HEK293 (cell line): ENCODE measurements around the gene DLGAP4.

Experiments used
- CTCF ChIA-PET: fragments of 350-600 bp; formaldehyde crosslinking; extraction: SDS; loops from one replicate; lab custom pipeline; 2021; ENCODE audit warnings: antibody characterized with exemption; lab: Yijun Ruan, JAX
- POLR2A ChIA-PET: fragments of 300-600 bp; formaldehyde crosslinking; extraction: SDS; loops from one replicate; lab custom pipeline; 2020; ENCODE audit warnings: antibody characterized with exemption, inconsistent platforms; lab: Yijun Ruan, JAX
- H3K27ac ChIP-seq: fragments of 200-500 bp; sonication (Bioruptor generic); 2 replicates; pipeline ENCODE4 v1.5.1; 2014; ENCODE audit warnings: low read depth, low read length, control low read depth, inconsistent platforms; ENCODE audit errors: extremely low read depth
- H3K36me3 ChIP-seq, 2 experiments: fragments of 200-500 bp in 1 of 2; sonication (Bioruptor generic) in 1 of 2; 1 replicate in 1 of 2; 2 replicates in 1 of 2; pipeline ENCODE4 v1.5.1; 2014 to 2017; ENCODE audit warnings: inconsistent platforms in 2 of 2, low read length in 2 of 2; ENCODE audit not compliant: control insufficient read depth in 2 of 2, insufficient read depth in 1 of 2
- H3K4me1 ChIP-seq: fragments of 200-500 bp; sonication (Bioruptor generic); 2 replicates; pipeline ENCODE4 v1.5.1; 2014; ENCODE audit warnings: mild to moderate bottlenecking, low read length, inconsistent platforms; ENCODE audit not compliant: control insufficient read depth, insufficient read depth
- H3K4me3 ChIP-seq: 2 replicates; pipeline ENCODE4 v1.5.1; 2011; ENCODE audit warnings: low read depth, mild to moderate bottlenecking, control low read depth, low read length, moderate library complexity
- H3K9me3 ChIP-seq: fragments of 200-500 bp; sonication (Bioruptor generic); 2 replicates; pipeline ENCODE4 v1.5.1; 2014; ENCODE audit warnings: low read depth, low read length, inconsistent platforms; ENCODE audit not compliant: control insufficient read depth, insufficient read depth
- KLF8 ChIP-seq: fragments of 450-650 bp; formaldehyde crosslinking; IDR thresholded peaks from 2 replicates; pipeline ENCODE4 v1.5.1; 2016; ENCODE audit warnings: missing biosample characterization, missing genetic modification characterization
- SALL2 ChIP-seq: fragments of 450-650 bp; formaldehyde crosslinking; IDR thresholded peaks from 2 replicates; pipeline ENCODE4 v1.5.0; 2017; ENCODE audit warnings: missing biosample characterization, mild to moderate bottlenecking, missing genetic modification characterization, borderline replicate concordance
- WT1 ChIP-seq: fragments of 450-650 bp; formaldehyde crosslinking; IDR thresholded peaks from 2 replicates; pipeline ENCODE4 v1.5.1; 2016; ENCODE audit warnings: missing biosample characterization, missing genetic modification characterization
- YY1 ChIP-seq: fragments of 450-650 bp; formaldehyde crosslinking; IDR thresholded peaks from 2 replicates; pipeline ENCODE4 v1.5.1; 2018; ENCODE audit warnings: missing biosample characterization, missing genetic modification characterization
- ZBTB26 ChIP-seq: fragments of 450-650 bp; formaldehyde crosslinking; optimal IDR thresholded peaks from 2 replicates; pipeline ENCODE3; 2016; ENCODE audit warnings: missing biosample characterization, mild to moderate bottlenecking, missing genetic modification characterization
- ZBTB8A ChIP-seq: fragments of 450-650 bp; formaldehyde crosslinking; IDR thresholded peaks from 2 replicates; pipeline ENCODE4 v1.5.1; 2016; ENCODE audit warnings: missing biosample characterization, missing genetic modification characterization
- ZFP3 ChIP-seq: fragments of 450-650 bp; formaldehyde crosslinking; IDR thresholded peaks from 2 replicates; pipeline ENCODE4 v1.5.1; 2016; ENCODE audit warnings: low read depth, missing biosample characterization, missing genetic modification characterization
- ZNF184 ChIP-seq: fragments of 450-650 bp; IDR thresholded peaks from 2 replicates; pipeline ENCODE4 v1.5.1; 2018; ENCODE audit warnings: missing biosample characterization, mild to moderate bottlenecking, missing genetic modification characterization
- ZNF239 ChIP-seq: fragments of 450-650 bp; formaldehyde crosslinking; IDR thresholded peaks from 2 replicates; pipeline ENCODE4 v1.5.1; 2016; ENCODE audit warnings: missing biosample characterization, missing genetic modification characterization
- ZNF311 ChIP-seq: fragments of 450-650 bp; formaldehyde crosslinking; IDR thresholded peaks from 2 replicates; pipeline ENCODE4 v1.5.1; 2017; ENCODE audit warnings: missing biosample characterization, missing genetic modification characterization, borderline replicate concordance
- ZNF335 ChIP-seq: fragments of 450-650 bp; formaldehyde crosslinking; conservative IDR thresholded peaks from 2 replicates; pipeline ENCODE4 v1.5.1; 2016; ENCODE audit warnings: missing biosample characterization, missing genetic modification characterization
- ZNF354C ChIP-seq: fragments of 450-650 bp; formaldehyde crosslinking; IDR thresholded peaks from 2 replicates; pipeline ENCODE4 v1.5.1; 2016; ENCODE audit warnings: missing biosample characterization, missing genetic modification characterization, low read depth, borderline replicate concordance
- ZNF404 ChIP-seq: fragments of 450-650 bp; formaldehyde crosslinking; IDR thresholded peaks from 2 replicates; pipeline ENCODE4 v1.5.1; 2017; ENCODE audit warnings: missing biosample characterization, missing genetic modification characterization
- ZNF510 ChIP-seq: fragments of 450-650 bp; formaldehyde crosslinking; IDR thresholded peaks from 2 replicates; pipeline ENCODE4 v1.5.1; 2018; ENCODE audit warnings: mild to moderate bottlenecking, missing genetic modification characterization, missing biosample characterization; ENCODE audit not compliant: insufficient replicate concordance
- ZNF513 ChIP-seq: fragments of 450-650 bp; IDR thresholded peaks from 2 replicates; pipeline ENCODE4 v1.5.1; 2018; ENCODE audit warnings: missing biosample characterization, missing genetic modification characterization
- ZNF530 ChIP-seq: fragments of 450-650 bp; formaldehyde crosslinking; IDR thresholded peaks from 2 replicates; pipeline ENCODE4 v1.5.1; 2016; ENCODE audit warnings: low read depth, missing biosample characterization, missing genetic modification characterization
- ZNF544 ChIP-seq: fragments of 450-650 bp; formaldehyde crosslinking; IDR thresholded peaks from 2 replicates; pipeline ENCODE4 v1.5.0; 2017; ENCODE audit warnings: missing biosample characterization, missing genetic modification characterization
- ZNF560 ChIP-seq: fragments of 450-650 bp; formaldehyde crosslinking; IDR thresholded peaks from 2 replicates; pipeline ENCODE4 v1.5.1; 2017; ENCODE audit warnings: missing biosample characterization, missing genetic modification characterization, borderline replicate concordance
- ZNF768 ChIP-seq: fragments of 450-650 bp; formaldehyde crosslinking; IDR thresholded peaks from 2 replicates; pipeline ENCODE4 v1.5.1; 2018; ENCODE audit warnings: missing biosample characterization, mild to moderate bottlenecking, missing genetic modification characterization
- TF ChIP-seq, protein P1 (sequence below): fragments of 450-650 bp; formaldehyde crosslinking; IDR thresholded peaks from 2 replicates; pipeline ENCODE4 v1.5.1; 2017; ENCODE audit warnings: missing biosample characterization, missing genetic modification characterization
- TF ChIP-seq, protein P2 (sequence below): fragments of 450-650 bp; formaldehyde crosslinking; IDR thresholded peaks from 2 replicates; pipeline ENCODE4 v1.5.1; 2016; ENCODE audit warnings: missing biosample characterization, missing genetic modification characterization
- TF ChIP-seq, protein P3 (sequence below): fragments of 450-650 bp; formaldehyde crosslinking; IDR thresholded peaks from 2 replicates; pipeline ENCODE4 v1.5.1; 2016; ENCODE audit warnings: missing biosample characterization, missing genetic modification characterization
- TF ChIP-seq, protein P4 (sequence below): fragments of 450-650 bp; formaldehyde crosslinking; IDR thresholded peaks from 2 replicates; pipeline ENCODE4 v1.5.1; 2016; ENCODE audit warnings: missing biosample characterization, missing genetic modification characterization

The DLGAP4 gene

DNA sequence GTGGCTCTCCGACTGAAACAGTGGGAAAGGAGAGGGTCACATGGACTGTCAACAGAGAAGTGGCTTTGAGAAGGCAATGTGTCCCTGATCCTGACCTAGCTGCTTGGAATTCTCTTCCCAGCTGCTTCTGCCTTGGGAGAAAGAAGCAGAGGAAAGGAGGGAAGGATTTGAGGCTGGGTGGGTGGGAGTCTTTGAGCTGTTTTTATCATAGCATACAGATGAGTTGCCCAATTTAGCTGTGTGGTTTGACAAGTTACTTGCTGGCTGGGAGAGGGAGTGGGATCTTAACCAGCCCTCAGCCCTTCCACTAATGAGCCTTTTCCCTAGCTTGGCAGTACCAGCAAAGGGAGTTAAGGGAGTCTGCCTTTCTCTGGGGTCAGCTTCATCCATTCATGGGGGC is 184.1 kb downstream of the DLGAP4 start (continued):
- no peak for TF ChIP-seq ZBTB26 (tag by site-specific recombination)
- no peak for TF ChIP-seq YY1 (tag by site-specific recombination)
- TF ChIP-seq ZNF768: no peak
- TF ChIP-seq ZNF335 (tag by site-specific recombination): no peak
- no peak for TF ChIP-seq WT1
- no peak for TF ChIP-seq ZNF560 (tag by site-specific recombination)
- no peak for TF ChIP-seq ZNF510 (tag by site-specific recombination)
- TF ChIP-seq ZNF404 (tag by site-specific recombination): no peak
- TF ChIP-seq, protein P1, sequence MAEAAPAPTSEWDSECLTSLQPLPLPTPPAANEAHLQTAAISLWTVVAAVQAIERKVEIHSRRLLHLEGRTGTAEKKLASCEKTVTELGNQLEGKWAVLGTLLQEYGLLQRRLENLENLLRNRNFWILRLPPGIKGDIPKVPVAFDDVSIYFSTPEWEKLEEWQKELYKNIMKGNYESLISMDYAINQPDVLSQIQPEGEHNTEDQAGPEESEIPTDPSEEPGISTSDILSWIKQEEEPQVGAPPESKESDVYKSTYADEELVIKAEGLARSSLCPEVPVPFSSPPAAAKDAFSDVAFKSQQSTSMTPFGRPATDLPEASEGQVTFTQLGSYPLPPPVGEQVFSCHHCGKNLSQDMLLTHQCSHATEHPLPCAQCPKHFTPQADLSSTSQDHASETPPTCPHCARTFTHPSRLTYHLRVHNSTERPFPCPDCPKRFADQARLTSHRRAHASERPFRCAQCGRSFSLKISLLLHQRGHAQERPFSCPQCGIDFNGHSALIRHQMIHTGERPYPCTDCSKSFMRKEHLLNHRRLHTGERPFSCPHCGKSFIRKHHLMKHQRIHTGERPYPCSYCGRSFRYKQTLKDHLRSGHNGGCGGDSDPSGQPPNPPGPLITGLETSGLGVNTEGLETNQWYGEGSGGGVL (tag by site-specific recombination): no peak
- TF ChIP-seq KLF8 (tag by site-specific recombination): no peak

DNA sequence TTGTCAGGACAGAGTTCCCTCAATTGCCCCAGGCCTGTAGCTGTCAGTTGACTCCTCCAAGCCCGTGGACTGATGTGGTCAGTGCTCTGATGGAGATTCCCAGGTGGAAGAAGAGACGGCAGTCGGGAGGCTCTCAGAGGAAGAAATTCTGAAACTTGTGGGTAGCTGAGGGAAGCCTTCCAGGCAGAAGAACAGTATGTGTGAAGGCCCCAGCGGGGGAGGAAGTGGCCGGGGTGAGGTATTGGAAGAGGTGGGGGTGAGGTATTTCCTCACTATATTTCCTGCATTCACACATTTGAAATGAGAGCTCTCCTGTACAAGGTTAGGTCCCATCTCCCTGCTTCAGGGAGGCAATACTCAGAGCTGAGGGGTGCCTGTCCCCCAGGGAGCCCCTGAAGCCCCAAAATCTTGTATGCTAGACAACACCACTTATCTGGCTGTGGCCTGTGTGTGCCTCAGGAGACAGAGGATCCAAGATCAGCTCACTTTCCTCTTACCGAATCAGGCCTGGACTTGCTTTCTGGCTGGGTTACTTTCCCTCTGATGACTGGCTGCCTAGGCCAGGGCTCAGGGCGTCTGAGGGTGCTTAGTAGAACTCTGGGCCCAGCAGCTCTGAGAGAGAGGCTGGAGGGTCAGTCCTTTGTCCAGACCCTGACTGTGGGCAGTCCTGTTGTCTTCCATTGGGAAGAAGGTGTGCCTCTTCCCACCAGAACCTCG is 185.9 kb downstream of the DLGAP4 start:
- Histone ChIP-seq H3K36me3 (peaks cover 0 to 10% of the 10 kb centered on the region in 2 experiments; a peak in 1 of 3 replicates), H3K4me3 (no peak overlapping the region), H3K9me3 (no peaks in the 10 kb centered on the region), H3K4me1 (no peaks in the 10 kb centered on the region), H3K27ac (no peak overlapping the region)
- ChIA-PET POLR2A (interaction anchor here (0.6 to 1.7 kb wide), 2 partner anchors 26 to 353 kb away, joined by 3 to 8 read pairs; no protein-coding TSS in a partner anchor), CTCF (interaction anchor here (0.8 to 1.8 kb wide), 6 partner anchors 10 to 391 kb away, joined by 3 to 6 read pairs (median 3); no protein-coding TSS in a partner anchor)
- no peak for TF ChIP-seq ZNF354C
- TF ChIP-seq WT1: no peak
- TF ChIP-seq ZNF239 (tag by site-specific recombination): no peak
- TF ChIP-seq ZNF311 (tag by site-specific recombination): no peak
- TF ChIP-seq ZBTB8A (tag by site-specific recombination): no peak
- TF ChIP-seq ZNF335 (tag by site-specific recombination): no peak
- no peak for TF ChIP-seq ZNF544 (tag by site-specific recombination)
- no peak for TF ChIP-seq ZNF513 (tag by site-specific recombination)
- TF ChIP-seq, protein P2, sequence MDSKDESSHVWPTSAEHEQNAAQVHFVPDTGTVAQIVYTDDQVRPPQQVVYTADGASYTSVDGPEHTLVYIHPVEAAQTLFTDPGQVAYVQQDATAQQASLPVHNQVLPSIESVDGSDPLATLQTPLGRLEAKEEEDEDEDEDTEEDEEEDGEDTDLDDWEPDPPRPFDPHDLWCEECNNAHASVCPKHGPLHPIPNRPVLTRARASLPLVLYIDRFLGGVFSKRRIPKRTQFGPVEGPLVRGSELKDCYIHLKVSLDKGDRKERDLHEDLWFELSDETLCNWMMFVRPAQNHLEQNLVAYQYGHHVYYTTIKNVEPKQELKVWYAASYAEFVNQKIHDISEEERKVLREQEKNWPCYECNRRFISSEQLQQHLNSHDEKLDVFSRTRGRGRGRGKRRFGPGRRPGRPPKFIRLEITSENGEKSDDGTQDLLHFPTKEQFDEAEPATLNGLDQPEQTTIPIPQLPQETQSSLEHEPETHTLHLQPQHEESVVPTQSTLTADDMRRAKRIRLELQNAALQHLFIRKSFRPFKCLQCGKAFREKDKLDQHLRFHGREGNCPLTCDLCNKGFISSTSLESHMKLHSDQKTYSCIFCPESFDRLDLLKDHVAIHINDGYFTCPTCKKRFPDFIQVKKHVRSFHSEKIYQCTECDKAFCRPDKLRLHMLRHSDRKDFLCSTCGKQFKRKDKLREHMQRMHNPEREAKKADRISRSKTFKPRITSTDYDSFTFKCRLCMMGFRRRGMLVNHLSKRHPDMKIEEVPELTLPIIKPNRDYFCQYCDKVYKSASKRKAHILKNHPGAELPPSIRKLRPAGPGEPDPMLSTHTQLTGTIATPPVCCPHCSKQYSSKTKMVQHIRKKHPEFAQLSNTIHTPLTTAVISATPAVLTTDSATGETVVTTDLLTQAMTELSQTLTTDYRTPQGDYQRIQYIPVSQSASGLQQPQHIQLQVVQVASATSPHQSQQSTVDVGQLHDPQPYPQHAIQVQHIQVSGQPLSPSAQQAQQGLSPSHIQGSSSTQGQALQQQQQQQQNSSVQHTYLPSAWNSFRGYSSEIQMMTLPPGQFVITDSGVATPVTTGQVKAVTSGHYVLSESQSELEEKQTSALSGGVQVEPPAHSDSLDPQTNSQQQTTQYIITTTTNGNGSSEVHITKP (tag by site-specific recombination): no peak
- TF ChIP-seq ZNF530 (tag by site-specific recombination): no peak
- no peak for TF ChIP-seq ZFP3 (tag by site-specific recombination)
- TF ChIP-seq, protein P3, sequence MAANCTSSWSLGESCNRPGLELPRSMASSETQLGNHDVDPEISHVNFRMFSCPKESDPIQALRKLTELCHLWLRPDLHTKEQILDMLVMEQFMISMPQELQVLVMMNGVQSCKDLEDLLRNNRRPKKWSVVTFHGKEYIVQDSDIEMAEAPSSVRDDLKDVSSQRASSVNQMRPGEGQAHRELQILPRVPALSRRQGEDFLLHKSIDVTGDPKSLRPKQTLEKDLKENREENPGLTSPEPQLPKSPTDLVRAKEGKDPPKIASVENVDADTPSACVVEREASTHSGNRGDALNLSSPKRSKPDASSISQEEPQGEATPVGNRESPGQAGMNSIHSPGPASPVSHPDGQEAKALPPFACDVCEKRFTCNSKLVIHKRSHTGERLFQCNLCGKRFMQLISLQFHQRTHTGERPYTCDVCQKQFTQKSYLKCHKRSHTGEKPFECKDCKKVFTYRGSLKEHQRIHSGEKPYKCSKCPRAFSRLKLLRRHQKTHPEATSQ (tag by site-specific recombination): no peak
- no peak for TF ChIP-seq SALL2
- TF ChIP-seq, protein P4, sequence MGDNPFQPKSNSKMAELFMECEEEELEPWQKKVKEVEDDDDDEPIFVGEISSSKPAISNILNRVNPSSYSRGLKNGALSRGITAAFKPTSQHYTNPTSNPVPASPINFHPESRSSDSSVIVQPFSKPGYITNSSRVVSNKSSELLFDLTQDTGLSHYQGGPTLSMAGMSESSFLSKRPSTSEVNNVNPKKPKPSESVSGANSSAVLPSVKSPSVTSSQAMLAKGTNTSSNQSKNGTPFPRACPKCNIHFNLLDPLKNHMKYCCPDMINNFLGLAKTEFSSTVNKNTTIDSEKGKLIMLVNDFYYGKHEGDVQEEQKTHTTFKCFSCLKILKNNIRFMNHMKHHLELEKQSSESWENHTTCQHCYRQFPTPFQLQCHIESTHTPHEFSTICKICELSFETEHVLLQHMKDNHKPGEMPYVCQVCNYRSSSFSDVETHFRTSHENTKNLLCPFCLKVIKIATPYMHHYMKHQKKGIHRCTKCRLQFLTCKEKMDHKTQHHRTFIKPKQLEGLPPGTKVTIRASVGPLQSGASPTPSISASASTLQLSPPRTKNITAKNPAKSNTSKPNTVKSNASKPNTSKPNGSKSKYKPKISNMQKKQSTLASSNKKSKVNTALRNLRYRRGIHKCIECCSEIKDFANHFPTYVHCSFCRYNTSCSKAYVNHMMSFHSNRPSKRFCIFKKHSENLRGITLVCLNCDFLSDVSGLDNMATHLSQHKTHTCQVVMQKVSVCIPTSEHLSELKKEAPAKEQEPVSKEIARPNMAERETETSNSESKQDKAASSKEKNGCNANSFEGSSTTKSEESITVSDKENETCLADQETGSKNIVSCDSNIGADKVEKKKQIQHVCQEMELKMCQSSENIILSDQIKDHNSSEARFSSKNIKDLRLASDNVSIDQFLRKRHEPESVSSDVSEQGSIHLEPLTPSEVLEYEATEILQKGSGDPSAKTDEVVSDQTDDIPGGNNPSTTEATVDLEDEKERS (tag by site-specific recombination): no peak
- TF ChIP-seq ZNF184 (tag by site-specific recombination): no peak
